Liver (tissue), 9 donors: ENCODE data around the gene ZIM2. TPM values are rescaled to one million over a fixed set of nuclear protein-coding genes. Genes with fewer than 3 reads are reported as not detected.

Experiments used
- DNase-seq: peaks from one replicate; pipeline ENCODE4 v3.0.0-alpha.2; 2017; ENCODE audit warnings: low spot score
- H3K27ac ChIP-seq, 2 donors: one replicate each; pipeline ENCODE4 v1.7.0; 2013; ENCODE audit warnings: inconsistent platforms in 2 of 2, low read length in 2 of 2, control low read depth in 1 of 2, low read depth in 1 of 2, mild to moderate bottlenecking in 1 of 2
- H3K27me3 ChIP-seq, 4 donors: one replicate each; pipeline versions ENCODE4 v1.6.1 to v1.7.0; 2013; ENCODE audit warnings: low read length in 3 of 4, inconsistent platforms in 1 of 4, mild to moderate bottlenecking in 1 of 4, moderate library complexity in 1 of 4; ENCODE audit not compliant: control insufficient read depth in 4 of 4, insufficient read depth in 4 of 4
- H3K36me3 ChIP-seq, 4 donors: one replicate each; pipeline versions ENCODE4 v1.6.1 to v1.7.0; 2013; ENCODE audit warnings: low read length in 3 of 4, mild to moderate bottlenecking in 3 of 4, low read depth in 1 of 4, moderate library complexity in 1 of 4; ENCODE audit not compliant: control insufficient read depth in 4 of 4, insufficient read depth in 3 of 4
- H3K4me1 ChIP-seq, 4 donors: one replicate each; pipeline versions ENCODE4 v1.6.1 to v1.7.0; 2013; ENCODE audit warnings: low read length in 3 of 4, mild to moderate bottlenecking in 3 of 4, moderate library complexity in 1 of 4; ENCODE audit not compliant: control insufficient read depth in 4 of 4, insufficient read depth in 4 of 4
- H3K4me3 ChIP-seq, 3 donors: one replicate each; pipeline versions ENCODE4 v1.6.1 to v1.7.0; 2013; ENCODE audit warnings: low read length in 3 of 3, control low read depth in 1 of 3, low read depth in 1 of 3, mild to moderate bottlenecking in 1 of 3
- H3K9ac ChIP-seq, 2 donors: one replicate each; pipeline ENCODE4 v1.7.0; 2013; ENCODE audit warnings: low read length in 2 of 2, mild to moderate bottlenecking in 2 of 2, moderate library complexity in 2 of 2, control low read depth in 1 of 2, low read depth in 1 of 2
- H3K9me3 ChIP-seq, 4 donors: one replicate each; pipeline versions ENCODE4 v1.6.1 to v1.7.0; 2013; ENCODE audit warnings: low read length in 3 of 4; ENCODE audit not compliant: control insufficient read depth in 4 of 4
- EGR1 ChIP-seq, 2 donors: IDR thresholded peaks; 2 replicates each; pipeline ENCODE4 v1.6.1; 2016 to 2018; ENCODE audit warnings: antibody characterized with exemption in 2 of 2, low read depth in 2 of 2
- FOXA2 ChIP-seq: IDR thresholded peaks from 2 replicates; pipeline ENCODE4 v1.6.1; 2016; ENCODE audit warnings: antibody characterized with exemption
- GABPA ChIP-seq, 2 donors: IDR thresholded peaks in 1 of 2; conservative IDR thresholded peaks in 1 of 2; 2 replicates each; pipeline ENCODE4 v1.6.1; 2016; ENCODE audit warnings: antibody characterized with exemption in 2 of 2, mild to moderate bottlenecking in 1 of 2, moderate library complexity in 1 of 2
- HNF4A ChIP-seq, 2 donors: conservative IDR thresholded peaks; 2 replicates each; pipeline ENCODE4 v1.6.1; 2016; ENCODE audit warnings: antibody characterized with exemption in 2 of 2, mild to moderate bottlenecking in 2 of 2
- HNF4G ChIP-seq: IDR thresholded peaks from 2 replicates; pipeline ENCODE4 v1.6.1; 2016; ENCODE audit warnings: antibody characterized with exemption
- JUND ChIP-seq, 2 donors: IDR thresholded peaks; 2 replicates each; pipeline ENCODE4 v1.6.1; 2016; ENCODE audit warnings: antibody characterized with exemption in 2 of 2
- RAD21 ChIP-seq, 2 donors: IDR thresholded peaks; 2 replicates each; pipeline ENCODE4 v1.6.1; 2016; ENCODE audit warnings: antibody characterized with exemption in 2 of 2, mild to moderate bottlenecking in 2 of 2
- SP1 ChIP-seq: IDR thresholded peaks from 2 replicates; pipeline ENCODE4 v1.6.1; 2018; ENCODE audit warnings: antibody characterized with exemption, mild to moderate bottlenecking
- TAF1 ChIP-seq: conservative IDR thresholded peaks from 2 replicates; pipeline ENCODE4 v1.6.1; 2016; ENCODE audit warnings: antibody characterized with exemption, mild to moderate bottlenecking
- WGBS: extraction: QIAGEN DNeasy Blood & Tissue Kit; methylation state at CpG from one replicate; pipeline ENCODE4 v1.1.7; 2013; 5-methylcytosine and 5-hydroxymethylcytosine counted together
- polyA plus RNA-seq, 2 donors: library from polyadenylated mRNA; stranded (reverse) in 1 of 2; unstranded in 1 of 2; fragments of 200-250 nt in 1 of 2; fragments of >200 nt in 1 of 2; fragmentation: Nextera tagmentation in 1 of 2; extraction: Ambion mirVana in 1 of 2; gene quantifications; one replicate each; pipeline versions ENCODE4 v1.2.1 to v1.2.3, GENCODE V29; 2013 to 2015
- total RNA-seq, 2 donors: library from RNA; depleted of rRNA; stranded (reverse); fragments of >200 nt; gene quantifications; one replicate each; pipeline ENCODE4 v1.2.3, GENCODE V29; 2014
- TF ChIP-seq, protein P1 (sequence below): IDR thresholded peaks from 2 replicates; pipeline ENCODE4 v1.6.1; 2016; ENCODE audit warnings: antibody characterized with exemption
- TF ChIP-seq, protein P2 (sequence below): IDR thresholded peaks from 2 replicates; pipeline ENCODE4 v1.6.1; 2016; ENCODE audit warnings: antibody characterized with exemption
- TF ChIP-seq, protein P3 (sequence below): IDR thresholded peaks from 2 replicates; pipeline ENCODE4 v1.6.1; 2016; ENCODE audit warnings: antibody characterized with exemption
- TF ChIP-seq, protein P4 (sequence below): fragments of 150-350 bp; IDR thresholded peaks from 2 replicates; pipeline ENCODE4 v1.5.1; 2017; ENCODE audit warnings: improper control_type of control experiment, low read depth, low read length; ENCODE audit not compliant: missing input control
- TF ChIP-seq, protein P5 (sequence below): IDR thresholded peaks from 2 replicates; pipeline ENCODE4 v1.6.1; 2016; ENCODE audit warnings: antibody characterized with exemption, mild to moderate bottlenecking
- donor health status: healthy.
- donor health status: healthy.
- donor health status: healthy.
- donor health status: healthy.
- donor health status: healthy.

Gene ZIM2
- total and polyA plus RNA-seq, 4 donors = 0.03 to 3.2 (median 0.33) TPM; not detected in 1

DNA sequence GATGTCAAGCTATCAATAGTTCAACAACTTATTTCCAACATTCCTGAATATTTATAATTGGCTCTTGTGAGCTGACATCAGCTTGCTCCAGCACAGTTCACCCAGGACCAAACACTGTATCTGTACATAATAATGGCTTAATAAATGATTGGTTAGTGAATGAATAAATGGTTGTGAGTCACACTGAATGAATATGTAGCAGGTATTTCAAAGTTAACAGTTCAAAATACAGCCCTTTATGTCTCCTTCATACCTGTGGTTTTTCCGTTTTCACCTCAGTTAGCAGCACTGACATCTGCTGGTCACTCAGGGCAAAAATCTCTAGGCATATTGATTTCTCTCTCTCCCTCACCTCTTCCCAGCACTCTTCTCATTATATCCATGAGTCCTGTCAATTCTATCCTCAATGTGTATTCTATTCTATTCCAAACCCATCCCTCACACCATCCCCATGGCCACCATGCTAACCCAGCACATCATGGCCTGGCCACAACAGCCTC lies 76.3 kb downstream of the ZIM2 start:
- Histone ChIP-seq H3K27me3 (no peaks in the 10 kb centered on the region), H3K4me1 (peaks cover 0 to 10% (median 5%) of the 10 kb centered on the region in 4 donors), H3K27ac (no peak overlapping the region), H3K4me3 (no peak overlapping the region), H3K9ac (no peak overlapping the region), H3K36me3 (no peaks in the 10 kb centered on the region), H3K9me3 (peaks cover 5 to 17% (median 8%) of the 10 kb centered on the region in 4 donors)
- DNase-seq = no peak
- WGBS = 54% methylated on average over 1 of the region's 1 CpG
- TF ChIP-seq TAF1 = no peak
- no peak for TF ChIP-seq JUND (IDR thresholded peaks at IDR 0.05)
- TF ChIP-seq, protein P1, sequence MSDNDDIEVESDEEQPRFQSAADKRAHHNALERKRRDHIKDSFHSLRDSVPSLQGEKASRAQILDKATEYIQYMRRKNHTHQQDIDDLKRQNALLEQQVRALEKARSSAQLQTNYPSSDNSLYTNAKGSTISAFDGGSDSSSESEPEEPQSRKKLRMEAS = no peak
- TF ChIP-seq, protein P2, sequence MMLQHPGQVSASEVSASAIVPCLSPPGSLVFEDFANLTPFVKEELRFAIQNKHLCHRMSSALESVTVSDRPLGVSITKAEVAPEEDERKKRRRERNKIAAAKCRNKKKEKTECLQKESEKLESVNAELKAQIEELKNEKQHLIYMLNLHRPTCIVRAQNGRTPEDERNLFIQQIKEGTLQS = no peak
- no peak for TF ChIP-seq SP1
- no peak for TF ChIP-seq HNF4A (conservative IDR thresholded peaks at IDR 0.05)
- no peak for TF ChIP-seq EGR1 (IDR thresholded peaks at IDR 0.05; ENCODE audit: low read depth in 2 of 2)
- no peak for TF ChIP-seq GABPA (IDR thresholded peaks at IDR 0.05 in 1 of 2, conservative IDR thresholded peaks at IDR 0.05 in 1 of 2)
- no peak for TF ChIP-seq HNF4G
- TF ChIP-seq, protein P3, sequence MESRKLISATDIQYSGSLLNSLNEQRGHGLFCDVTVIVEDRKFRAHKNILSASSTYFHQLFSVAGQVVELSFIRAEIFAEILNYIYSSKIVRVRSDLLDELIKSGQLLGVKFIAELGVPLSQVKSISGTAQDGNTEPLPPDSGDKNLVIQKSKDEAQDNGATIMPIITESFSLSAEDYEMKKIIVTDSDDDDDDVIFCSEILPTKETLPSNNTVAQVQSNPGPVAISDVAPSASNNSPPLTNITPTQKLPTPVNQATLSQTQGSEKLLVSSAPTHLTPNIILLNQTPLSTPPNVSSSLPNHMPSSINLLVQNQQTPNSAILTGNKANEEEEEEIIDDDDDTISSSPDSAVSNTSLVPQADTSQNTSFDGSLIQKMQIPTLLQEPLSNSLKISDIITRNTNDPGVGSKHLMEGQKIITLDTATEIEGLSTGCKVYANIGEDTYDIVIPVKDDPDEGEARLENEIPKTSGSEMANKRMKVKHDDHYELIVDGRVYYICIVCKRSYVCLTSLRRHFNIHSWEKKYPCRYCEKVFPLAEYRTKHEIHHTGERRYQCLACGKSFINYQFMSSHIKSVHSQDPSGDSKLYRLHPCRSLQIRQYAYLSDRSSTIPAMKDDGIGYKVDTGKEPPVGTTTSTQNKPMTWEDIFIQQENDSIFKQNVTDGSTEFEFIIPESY = no peak
- TF ChIP-seq, protein P4, sequence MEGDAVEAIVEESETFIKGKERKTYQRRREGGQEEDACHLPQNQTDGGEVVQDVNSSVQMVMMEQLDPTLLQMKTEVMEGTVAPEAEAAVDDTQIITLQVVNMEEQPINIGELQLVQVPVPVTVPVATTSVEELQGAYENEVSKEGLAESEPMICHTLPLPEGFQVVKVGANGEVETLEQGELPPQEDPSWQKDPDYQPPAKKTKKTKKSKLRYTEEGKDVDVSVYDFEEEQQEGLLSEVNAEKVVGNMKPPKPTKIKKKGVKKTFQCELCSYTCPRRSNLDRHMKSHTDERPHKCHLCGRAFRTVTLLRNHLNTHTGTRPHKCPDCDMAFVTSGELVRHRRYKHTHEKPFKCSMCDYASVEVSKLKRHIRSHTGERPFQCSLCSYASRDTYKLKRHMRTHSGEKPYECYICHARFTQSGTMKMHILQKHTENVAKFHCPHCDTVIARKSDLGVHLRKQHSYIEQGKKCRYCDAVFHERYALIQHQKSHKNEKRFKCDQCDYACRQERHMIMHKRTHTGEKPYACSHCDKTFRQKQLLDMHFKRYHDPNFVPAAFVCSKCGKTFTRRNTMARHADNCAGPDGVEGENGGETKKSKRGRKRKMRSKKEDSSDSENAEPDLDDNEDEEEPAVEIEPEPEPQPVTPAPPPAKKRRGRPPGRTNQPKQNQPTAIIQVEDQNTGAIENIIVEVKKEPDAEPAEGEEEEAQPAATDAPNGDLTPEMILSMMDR = no peak
- TF ChIP-seq, protein P5, sequence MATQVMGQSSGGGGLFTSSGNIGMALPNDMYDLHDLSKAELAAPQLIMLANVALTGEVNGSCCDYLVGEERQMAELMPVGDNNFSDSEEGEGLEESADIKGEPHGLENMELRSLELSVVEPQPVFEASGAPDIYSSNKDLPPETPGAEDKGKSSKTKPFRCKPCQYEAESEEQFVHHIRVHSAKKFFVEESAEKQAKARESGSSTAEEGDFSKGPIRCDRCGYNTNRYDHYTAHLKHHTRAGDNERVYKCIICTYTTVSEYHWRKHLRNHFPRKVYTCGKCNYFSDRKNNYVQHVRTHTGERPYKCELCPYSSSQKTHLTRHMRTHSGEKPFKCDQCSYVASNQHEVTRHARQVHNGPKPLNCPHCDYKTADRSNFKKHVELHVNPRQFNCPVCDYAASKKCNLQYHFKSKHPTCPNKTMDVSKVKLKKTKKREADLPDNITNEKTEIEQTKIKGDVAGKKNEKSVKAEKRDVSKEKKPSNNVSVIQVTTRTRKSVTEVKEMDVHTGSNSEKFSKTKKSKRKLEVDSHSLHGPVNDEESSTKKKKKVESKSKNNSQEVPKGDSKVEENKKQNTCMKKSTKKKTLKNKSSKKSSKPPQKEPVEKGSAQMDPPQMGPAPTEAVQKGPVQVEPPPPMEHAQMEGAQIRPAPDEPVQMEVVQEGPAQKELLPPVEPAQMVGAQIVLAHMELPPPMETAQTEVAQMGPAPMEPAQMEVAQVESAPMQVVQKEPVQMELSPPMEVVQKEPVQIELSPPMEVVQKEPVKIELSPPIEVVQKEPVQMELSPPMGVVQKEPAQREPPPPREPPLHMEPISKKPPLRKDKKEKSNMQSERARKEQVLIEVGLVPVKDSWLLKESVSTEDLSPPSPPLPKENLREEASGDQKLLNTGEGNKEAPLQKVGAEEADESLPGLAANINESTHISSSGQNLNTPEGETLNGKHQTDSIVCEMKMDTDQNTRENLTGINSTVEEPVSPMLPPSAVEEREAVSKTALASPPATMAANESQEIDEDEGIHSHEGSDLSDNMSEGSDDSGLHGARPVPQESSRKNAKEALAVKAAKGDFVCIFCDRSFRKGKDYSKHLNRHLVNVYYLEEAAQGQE = no peak
- no peak for TF ChIP-seq FOXA2
- TF ChIP-seq RAD21 (IDR thresholded peaks at IDR 0.05) = no peak

DNA sequence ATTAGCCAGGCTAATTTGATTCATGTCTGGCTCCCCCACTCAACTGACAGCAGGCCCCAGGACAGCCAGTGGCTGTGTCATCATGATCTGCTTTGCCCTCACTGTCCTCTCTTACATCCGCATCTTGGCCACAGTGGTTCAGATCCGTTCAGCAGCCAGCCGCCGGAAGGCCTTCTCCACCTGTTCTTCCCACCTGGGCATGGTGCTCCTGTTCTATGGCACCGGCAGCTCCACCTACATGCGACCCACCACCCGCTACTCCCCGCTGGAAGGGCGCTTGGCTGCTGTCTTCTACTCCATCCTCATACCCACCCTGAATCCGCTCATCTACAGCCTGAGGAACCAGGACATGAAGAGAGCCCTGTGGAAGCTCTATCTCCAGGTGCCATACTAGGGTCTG lies 79.7 kb downstream of the ZIM2 start:
- DNase-seq = no peak
- Histone ChIP-seq H3K27ac (no peak overlapping the region), H3K9me3 (peaks cover 3 to 23% (median 8%) of the 10 kb centered on the region in 4 donors), H3K4me3 (no peak overlapping the region), H3K27me3 (no peaks in the 10 kb centered on the region), H3K9ac (no peak overlapping the region), H3K4me1 (peaks cover 0 to 10% (median 5%) of the 10 kb centered on the region in 4 donors), H3K36me3 (no peaks in the 10 kb centered on the region)
- TF ChIP-seq, protein P4 = no peak
- TF ChIP-seq, protein P3 = no peak
- 94% methylated on average over 10 of the region's 10 CpGs for WGBS
